GM18951 (cell line): ENCODE results near the gene MYO18B.

Source experiments
- POLR2A ChIP-seq: IDR thresholded peaks from 4 replicates; pipeline ENCODE4 v1.6.1; 2011; ENCODE audit warnings: mild to moderate bottlenecking; ENCODE audit not compliant: insufficient read length, insufficient read depth; ENCODE audit errors: extremely low read depth
- in situ Hi-C: fragments of 300-500 bp; cut with MboI; formaldehyde crosslinking; loops from one replicate; pipeline ENCODE4 v1.12.0; 2022; ENCODE audit warnings: low sequenced_read_pairs, mixed read lengths, inconsistent platforms; ENCODE audit not compliant: unreplicated experiment

Gene MYO18B

DNA sequence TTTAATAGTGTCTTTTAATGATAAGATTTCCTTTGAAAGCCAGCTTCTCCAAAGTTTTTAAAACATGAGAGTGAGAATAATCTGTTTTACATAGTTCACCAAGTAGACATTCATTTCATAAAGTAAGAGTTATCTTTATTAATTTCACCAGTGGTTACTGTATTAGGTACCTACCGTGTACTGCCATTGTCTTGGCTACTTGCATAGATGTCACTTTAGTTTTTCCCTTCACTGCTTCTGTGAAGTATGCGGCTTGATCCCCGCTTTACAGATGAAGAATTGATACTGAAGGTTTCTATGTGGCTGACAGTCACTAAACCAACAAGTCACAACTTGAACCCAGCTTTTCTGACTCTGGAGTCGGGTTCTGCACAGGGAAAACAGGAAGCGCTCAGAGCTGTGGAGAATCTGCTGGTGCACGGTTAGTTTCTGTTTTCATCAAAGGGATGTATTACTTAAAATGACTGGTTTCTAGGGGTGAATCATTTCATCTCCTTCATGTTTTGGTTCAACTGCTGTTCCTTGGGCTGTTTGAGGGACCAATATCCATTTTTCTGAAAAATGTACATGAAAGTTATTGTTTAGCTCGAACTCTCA lies 39.3 kb upstream of the MYO18B start:
- in situ Hi-C loops, result loop anchor here (10.0 kb wide), 2 partner anchors 148 to 238 kb away; no protein-coding TSS in a partner anchor
- no peak for TF ChIP-seq POLR2A

DNA sequence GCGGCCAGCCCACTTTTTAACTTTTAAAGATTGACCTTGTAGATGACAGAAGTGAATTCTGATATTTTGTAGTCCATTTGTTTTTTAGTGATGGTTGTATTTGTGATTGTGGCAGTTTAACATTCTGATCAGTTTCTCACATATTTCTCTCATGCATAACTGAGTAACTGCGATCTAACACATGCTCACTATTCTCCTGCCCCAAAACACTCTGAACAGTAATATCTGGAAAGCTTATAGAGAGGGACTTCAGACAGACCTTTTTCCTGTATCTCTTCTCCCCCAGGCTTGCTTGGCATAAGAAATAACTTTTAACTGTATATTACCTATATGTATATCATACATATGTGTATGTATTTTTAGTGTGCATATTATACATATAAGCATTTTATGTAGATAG lies 37.3 kb upstream of the MYO18B start:
- in situ Hi-C loops, result loop anchor here (10.0 kb wide), 2 partner anchors 150 to 240 kb away; no protein-coding TSS in a partner anchor
- TF ChIP-seq POLR2A, result no peak

DNA sequence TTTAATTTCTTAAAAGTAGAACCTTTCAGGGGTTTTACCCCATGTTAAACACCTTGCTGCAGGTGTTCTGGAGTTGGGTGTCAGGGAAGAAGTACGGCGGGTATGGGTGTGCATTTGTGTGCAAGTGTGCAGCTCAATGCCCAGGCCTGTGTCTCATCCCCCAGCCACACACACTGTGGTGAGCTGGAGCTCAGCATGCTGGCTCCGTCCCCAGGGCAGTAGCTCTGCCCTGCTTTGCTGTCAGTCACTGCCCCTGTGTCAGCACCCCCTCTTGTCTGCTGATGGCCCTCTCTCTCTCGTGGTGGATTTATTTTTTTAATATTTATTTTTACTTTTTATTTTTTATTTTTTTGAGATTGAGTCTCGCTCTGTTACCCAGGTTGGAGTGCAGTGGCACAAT lies 35.8 kb upstream of the MYO18B start:
- in situ Hi-C loops, result loop anchor here (10.0 kb wide), 2 partner anchors 151 to 241 kb away; no protein-coding TSS in a partner anchor
- no peak for TF ChIP-seq POLR2A

DNA sequence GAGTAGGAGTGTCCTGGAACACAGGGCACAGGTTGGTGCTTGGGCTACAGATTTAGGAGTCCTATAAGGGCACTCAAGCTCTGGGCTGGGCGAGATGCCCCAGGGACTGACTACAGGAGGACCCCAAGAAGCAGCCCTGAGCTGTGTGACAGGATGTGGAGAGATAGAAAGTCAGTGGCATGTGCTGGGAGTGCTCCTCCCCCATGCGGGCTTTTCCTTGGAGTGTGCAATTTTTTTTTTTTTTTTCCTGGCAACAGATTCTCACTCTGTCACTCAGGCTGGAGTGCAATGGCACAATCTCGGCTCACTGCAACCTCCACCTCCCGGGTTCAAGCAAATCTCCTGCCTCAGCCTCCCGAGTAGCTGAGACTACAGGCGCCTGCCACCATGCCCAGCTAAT lies 33.6 kb upstream of the MYO18B start:
- in situ Hi-C loops, result loop anchor here (10.0 kb wide), 2 partner anchors 154 to 244 kb away; no protein-coding TSS in a partner anchor

DNA sequence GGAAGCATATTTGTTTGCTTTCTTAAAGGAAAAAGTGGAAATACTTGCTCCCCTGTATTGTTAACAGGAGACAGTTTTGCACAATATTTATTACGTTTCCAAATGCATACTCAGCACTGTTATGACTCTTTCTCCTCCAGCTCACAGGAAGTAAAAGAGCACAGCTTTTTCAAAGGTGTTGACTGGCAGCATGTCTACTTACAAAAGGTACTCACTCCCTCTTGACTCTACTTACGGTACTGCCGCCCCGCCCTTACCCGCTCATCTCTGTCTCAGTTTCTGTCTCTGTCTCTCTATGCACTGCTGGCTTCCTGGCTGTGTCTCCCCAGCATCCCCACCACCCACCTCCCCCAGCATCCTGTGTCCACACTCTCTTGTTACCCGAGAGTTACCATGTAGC lies 32.2 kb upstream of the MYO18B start:
- in situ Hi-C loops, result loop anchor here (10.0 kb wide), 2 partner anchors 155 to 245 kb away; no protein-coding TSS in a partner anchor
- no peak for TF ChIP-seq POLR2A

DNA sequence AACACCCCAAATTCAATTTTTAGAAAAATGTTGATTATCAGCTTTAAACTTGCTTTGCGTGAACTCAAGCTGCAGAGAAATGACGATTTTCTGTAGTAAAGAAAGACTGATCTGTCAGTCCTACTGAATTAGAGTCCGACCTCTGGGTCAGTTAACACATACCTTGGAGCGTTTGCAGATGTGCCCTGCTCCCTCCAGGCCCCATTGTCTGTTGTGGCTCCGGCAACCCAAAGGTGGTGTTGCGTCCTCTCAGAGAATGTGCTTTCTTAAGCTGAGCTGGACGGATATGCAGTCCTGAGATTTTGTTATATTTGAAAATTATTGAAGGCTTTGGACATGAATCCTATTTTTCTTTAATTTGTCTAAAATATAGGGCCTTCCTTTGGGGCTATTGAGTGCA lies 31.5 kb upstream of the MYO18B start:
- no peak for TF ChIP-seq POLR2A
- in situ Hi-C loops, result no loop called here

DNA sequence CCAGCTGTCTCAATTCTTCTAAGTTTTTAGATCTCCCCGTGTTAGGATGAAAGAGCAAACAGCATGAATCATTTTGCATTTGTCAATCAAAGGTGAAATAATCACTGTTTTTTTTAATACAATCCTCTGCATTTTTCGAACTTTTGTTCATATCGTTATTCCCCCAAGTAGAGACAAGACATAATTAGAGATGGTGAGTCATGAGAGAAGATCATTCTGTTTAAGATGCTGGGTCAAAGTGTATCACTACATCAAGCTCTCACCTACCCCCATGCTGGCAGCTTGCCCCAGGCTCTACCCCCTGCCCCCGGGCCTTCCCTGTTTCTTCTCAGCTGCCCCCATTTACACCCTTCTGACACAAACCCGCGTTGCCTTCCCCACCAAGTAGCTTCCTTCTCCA lies 30.5 kb upstream of the MYO18B start:
- no peak for TF ChIP-seq POLR2A
- in situ Hi-C loops, result no loop called here

DNA sequence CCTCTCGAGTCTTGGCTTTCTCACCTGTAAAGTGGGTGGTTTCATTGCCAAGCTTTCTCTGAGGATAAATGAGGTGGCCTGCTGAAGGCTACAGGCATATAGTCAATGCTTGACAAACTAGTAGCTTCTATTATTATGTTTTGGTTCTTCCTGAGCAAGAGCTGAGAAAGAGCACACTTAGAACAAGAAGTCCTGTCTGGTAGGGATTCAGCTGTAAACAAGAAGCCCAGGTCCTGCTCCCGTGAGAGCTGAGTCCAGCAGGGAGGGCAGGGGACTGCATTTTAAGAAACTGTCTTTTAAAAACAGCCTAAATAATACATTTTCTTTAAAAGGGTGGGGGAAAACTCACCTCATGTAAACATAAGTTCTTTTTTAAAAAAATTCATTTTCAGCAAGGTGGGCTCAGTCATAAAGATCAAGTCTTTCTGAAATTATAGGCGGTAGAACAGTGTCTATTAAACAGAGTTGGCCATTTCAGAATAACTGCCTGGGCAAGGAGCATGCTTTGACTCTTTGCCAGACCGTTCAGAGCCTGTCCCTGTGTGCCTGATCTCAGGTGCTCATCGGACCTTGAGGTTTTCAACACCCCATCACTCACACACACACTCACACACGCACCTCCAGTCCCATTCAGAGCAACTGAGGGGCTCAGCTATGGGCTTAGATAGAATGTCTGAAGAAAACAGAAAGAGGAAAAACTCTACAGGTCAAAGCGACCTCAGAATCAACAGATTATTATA lies 29.2 kb upstream of the MYO18B start:
- in situ Hi-C loops, result no loop called here
- TF ChIP-seq POLR2A, result no peak

DNA sequence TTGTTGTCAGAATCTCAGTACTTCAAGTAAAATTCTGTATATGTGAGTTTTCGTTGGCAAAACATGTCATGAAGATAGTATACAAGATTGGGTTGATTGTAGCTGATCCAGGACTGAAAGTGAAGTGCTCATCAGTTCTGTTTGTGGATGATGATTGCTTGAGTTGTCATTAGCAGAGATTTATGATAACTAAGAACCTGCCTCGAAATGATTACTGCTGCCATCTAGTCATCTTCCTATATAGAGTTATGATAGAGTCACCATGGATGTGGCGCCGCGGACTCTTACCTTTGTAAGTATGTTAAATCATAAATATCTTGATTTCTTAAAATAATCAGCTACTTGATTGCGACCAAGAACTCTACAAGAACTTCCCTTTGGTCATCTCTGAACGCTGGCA lies 27.9 kb upstream of the MYO18B start:
- TF ChIP-seq POLR2A, result no peak
- in situ Hi-C loops, result no loop called here

DNA sequence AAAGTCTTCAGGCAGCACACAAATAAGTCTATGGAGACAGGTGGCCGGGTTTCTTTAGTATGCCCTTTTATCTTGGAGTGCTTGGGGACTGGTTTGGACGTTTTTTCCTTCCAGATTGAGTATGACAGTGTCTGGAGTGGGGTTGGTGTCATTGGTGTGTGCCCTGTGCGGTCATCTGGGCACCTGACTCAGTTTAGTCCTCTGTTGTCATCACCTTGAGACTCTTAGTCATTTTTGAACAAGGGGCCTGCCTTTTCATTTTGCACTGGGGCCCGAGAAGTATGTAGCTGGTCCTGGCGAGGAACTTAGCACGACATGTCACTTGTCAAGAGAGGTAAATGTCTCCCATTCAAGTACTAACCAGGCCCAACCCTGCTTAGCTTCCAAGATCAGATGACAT lies 27.2 kb upstream of the MYO18B start:
- no peak for TF ChIP-seq POLR2A
- in situ Hi-C loops, result no loop called here

DNA sequence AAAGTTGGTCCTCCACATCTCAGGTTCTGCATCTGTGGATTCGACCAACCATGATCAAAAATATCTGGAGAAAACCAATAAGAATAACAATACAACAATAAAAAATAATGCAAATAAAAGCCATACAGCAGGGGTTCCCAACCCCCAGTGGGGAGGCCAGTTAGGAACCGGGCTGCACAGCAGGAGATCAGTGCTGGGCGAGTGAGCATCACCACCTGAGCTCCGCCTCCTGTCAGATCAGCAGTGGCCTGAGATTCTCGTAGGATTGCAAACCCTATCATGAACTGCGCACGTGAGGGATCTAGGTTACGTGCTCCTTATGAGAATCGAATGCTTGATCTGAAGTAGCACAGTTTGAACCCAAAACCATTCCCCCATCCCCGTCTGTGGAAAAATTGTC lies 25.4 kb upstream of the MYO18B start:
- in situ Hi-C loops, result no loop called here
- no peak for TF ChIP-seq POLR2A

DNA sequence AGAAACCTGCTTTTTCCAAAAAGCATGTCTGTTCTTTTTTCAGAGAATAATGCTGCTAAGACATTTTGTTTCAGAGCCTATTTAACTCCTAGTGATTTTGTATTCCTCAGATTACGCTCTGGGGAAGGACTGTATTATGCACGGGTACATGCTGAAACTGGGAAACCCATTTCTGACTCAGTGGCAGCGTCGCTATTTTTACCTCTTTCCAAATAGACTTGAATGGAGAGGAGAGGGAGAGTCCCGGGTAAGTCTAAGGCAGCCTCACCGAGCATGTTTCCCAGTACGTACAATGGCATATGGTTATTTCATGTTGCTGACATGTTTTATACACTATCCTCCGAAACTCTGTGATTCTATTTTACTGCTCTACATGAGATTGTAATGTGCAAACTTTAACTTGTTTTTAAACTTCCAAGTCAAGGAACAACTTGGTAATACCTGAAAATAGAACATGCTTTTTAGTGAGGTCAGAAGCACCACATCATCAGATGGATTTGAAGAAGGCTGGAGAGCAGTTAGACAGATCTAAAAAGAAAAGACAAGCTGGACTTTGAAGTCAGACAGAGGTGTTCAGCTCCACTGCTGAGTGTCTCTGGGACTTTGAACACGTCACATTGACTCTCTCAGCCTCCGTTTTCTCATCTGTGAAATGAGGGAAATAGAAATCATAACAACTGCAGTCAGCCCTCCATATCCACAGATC lies 23.7 kb upstream of the MYO18B start:
- in situ Hi-C loops, result no loop called here
- TF ChIP-seq POLR2A, result no peak

DNA sequence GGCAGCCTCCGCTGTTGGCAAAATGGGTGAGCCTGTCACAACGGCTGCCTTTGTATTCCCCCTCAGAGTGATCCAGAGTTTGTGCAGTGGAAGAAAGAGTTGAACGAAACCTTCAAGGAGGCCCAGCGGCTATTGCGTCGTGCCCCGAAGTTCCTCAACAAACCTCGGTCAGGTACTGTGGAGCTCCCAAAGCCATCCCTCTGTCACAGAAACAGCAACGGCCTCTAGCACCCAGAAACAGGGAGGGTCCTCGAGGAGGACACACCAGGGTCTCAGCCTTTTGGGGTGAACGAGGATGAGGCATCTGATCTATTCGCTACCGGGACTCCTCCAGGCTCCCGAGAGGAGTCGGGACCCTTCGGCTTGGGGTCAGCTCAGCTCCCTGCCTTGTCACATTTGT lies 19.8 kb upstream of the MYO18B start:
- TF ChIP-seq POLR2A, result no peak

DNA sequence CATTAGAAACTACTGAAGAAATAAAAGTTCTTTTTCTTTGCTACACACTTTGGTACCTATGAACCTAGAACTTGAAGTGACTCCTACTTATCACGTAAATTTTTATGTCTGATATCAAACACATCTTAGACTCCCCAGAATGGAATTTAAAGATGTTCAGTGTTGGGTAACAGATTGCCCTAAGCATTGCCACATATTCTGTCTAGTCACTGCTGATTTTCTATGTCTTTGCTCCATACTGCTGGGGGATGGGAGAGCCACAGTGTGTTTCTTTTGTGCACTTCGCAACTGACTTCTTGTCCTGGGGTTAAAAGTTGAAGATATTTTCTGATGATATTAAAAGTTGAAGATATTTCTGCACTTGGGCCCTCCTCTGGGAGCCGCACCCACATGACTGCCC lies 19.4 kb upstream of the MYO18B start:
- TF ChIP-seq POLR2A, result no peak
- in situ Hi-C loops, result no loop called here

More for the DNA sequence above, 19.8 kb upstream of the MYO18B start:
- in situ Hi-C loops, result no loop called here
